Renal pelvis (tissue), 4 donors: ENCODE measurements around the gene CCDC177. TPM values are rescaled to one million over a fixed set of nuclear protein-coding genes. Genes with fewer than 3 reads are reported as not detected.
A peak's percentile ranks its signal among the peaks of the same experiment; 100 is the strongest.

Source experiments
- DNase-seq: peaks from one replicate; pipeline ENCODE4 v3.0.0-alpha.2; 2013
- polyA plus RNA-seq, 3 donors: library from polyadenylated mRNA; unstranded; fragments of 120-200 nt; gene quantifications; one replicate each; pipeline ENCODE4 v1.2.1, GENCODE V29; 2013; ENCODE audit not compliant: insufficient read length in 3 of 3

CCDC177 gene
- polyA plus RNA-seq, 3 donors, result 0.10 to 0.18 (median 0.16) TPM

GRCh38 chr14:69567563-69567962 lies 7.1 kb downstream of the CCDC177 start:
- no peak for DNase-seq

DNA sequence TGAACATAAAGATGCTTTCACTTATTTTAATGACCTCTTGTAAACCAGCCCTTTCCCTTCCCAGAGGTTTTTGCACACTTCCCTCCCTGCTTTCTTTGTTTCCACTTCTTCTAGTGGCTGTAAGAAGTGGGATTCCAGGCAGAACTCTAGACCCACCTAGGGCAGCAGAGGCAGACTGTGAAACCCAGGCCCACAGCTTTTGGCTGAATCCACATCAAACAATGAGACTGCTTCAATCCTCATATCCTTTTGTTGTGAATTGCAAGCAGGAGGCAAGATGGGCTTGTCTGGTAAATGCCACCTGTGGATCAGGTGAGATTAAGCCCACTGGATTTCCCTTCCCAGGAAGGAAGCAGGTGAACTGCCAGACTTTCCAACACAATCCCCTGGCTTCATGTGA lies 12.8 kb downstream of the CCDC177 start:
- no peak for DNase-seq

DNA sequence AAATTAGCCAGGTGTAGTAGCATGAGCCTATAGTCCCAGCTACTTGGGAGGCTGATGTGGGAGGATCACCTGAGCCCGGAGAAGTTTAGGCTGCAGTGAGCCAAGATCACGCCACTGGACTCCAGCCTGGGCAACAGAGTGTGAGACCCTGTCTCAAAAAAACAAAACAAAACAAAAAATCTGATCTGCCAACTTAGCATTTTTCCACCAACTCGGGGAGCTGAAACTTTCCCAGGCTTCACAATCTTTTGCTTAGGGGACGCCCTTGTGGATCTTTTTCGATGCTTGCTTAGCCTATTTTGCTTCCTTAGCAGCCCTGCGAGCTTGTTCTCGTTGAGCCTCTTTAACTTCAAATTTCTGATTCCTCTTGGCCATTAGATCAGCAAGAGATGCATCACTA lies 13.8 kb downstream of the CCDC177 start:
- DNase-seq, result no peak

DNA sequence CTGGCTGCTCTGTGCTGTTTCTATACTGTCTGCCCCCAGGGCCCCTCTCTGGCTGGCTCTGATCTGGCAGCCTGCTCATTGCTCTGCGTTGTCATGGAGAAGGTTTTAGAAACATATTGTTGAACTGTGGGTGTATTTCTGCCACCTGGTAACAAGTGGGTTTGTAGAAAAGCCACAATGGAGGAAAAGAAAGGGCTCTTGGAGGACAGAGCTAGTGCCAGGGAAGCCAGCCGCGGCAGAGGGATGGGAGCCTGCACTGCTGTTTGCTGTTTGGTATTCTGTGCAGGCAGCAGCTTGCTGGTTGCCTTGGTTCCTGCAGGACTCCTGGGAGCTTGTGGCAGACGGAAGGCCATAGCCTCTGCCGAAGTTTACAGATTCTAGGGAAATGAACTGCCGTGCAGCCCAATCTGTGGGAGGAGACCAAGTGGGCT lies 15.1 kb downstream of the CCDC177 start:
- DNase-seq, result peak; percentile 48

GRCh38 chr14:69558774-69559173 lies 15.9 kb downstream of the CCDC177 start:
- no peak for DNase-seq

- DNase-seq, result no peak
Observed at GRCh38 chr14:69554500-69554899, 20.2 kb downstream of the CCDC177 start.

DNA sequence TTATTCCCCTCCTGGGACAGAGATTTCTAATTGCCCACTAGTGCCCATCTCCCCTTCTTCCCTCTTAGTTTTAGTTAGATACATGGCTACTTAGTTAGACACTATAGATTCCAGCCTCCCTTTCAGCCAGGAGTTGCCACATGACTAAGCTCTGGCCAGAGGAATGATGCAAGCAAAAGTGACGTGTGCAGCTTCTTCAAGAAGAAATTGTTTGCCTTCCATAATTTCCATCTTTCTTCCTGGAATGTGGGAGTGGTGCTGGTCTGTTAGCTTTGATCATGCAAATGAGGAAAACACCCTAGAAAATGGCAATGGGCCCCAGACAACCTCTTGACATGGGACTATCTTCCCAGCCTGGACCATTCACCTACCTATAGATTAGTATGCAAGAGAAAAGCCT lies 21.4 kb downstream of the CCDC177 start:
- no peak for DNase-seq

GRCh38 chr14:69551511-69551910 lies 23.2 kb downstream of the CCDC177 start:
- DNase-seq, result no peak

- DNase-seq, result no peak
Observed at GRCh38 chr14:69548566-69548965, 26.1 kb downstream of the CCDC177 start.

DNA sequence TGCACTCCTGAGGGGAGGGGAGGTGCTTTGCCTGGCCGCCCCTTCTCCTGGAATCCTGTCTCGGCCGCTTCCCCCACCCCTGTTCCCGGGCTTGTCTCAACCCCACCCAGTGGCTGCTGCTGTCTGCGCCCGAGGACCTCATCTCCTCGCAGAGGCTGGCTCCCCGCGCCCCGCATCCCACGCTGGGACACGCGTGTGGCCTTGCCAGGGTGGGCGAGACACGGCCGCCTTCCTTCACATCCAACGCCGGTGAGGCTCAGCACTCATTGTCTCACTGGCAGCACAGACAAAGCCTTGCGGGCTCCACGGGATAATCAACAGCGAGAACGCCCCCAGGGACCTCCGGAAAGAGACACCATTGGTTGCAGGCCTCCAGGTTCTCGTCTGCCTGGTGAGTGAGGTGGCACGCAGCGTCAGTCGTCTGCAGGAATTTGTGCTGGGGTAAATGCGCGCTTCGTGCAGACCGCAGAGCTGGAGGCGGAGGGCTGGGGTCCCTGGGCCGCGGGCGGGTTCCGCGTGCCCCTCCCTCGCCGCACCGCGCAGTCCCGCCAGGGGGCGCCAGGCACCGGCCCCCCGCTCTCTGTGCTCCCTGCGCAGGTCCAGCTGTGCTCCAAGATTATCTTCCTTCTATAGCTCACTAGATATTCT lies 26.8 kb downstream of the CCDC177 start:
- DNase-seq, result peak; percentile 50

- DNase-seq, result peak; percentile 14
Observed at GRCh38 chr14:69543341-69544115, 31.1 kb downstream of the CCDC177 start.

DNA sequence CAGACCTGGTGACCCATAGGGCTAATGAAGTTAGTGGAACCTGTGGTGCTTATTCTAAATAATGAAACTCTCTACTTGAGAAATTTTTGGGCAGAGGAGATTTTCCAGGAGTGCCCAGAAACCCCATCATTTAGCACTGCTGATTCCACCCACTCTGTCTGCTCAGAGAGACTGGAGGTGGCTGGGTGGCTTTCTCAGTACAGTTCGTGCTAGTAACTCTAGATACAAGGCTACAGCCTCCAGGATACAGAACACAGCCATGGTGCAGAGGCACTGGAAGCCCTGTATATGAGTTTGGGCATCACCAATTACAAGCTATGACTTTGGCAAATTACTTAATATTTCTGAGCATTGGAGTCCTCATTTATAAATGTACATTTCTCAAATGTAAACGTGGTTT lies 32.4 kb downstream of the CCDC177 start:
- DNase-seq, result no peak

GRCh38 chr14:69540654-69541335 lies 33.9 kb downstream of the CCDC177 start:
- no peak for DNase-seq

GRCh38 chr14:69539631-69540410 lies 34.9 kb downstream of the CCDC177 start:
- no peak for DNase-seq

- no peak for DNase-seq
Observed at GRCh38 chr14:69538766-69539165, 35.9 kb downstream of the CCDC177 start.

GRCh38 chr14:69537900-69538299 lies 36.8 kb downstream of the CCDC177 start:
- DNase-seq, result no peak

- no peak for DNase-seq
Observed at GRCh38 chr14:69536971-69537370, 37.7 kb downstream of the CCDC177 start.

DNA sequence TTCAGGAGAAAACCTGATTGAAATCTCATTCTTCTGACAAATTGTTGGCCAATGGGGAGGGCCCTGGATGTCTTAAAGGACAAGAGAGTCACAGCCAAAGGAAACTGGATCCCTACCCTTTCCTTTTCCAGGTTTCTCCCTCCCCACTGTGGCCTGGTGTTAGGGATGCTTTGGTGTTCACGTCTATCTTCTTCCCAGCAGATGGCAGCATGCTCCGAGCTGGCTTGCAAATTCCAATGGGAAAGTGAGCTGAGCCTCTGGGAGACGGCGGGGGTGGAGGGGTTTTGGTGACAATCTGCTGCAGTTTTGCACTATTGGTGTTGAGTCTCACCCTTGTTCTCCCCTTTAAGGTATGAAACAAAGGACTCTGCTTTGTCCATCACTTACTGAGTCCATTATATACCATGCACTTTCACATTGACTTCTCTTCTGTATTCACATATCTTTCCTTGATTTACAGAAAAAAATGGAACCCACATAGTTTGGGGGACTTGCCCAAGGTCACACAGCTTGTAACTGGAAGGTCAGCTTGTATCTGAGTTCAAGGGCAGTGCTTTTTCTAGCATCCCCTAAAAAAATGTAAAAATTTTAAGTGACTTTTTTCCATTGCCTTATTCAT lies 39.3 kb downstream of the CCDC177 start:
- peak; percentile 58 for DNase-seq

- no peak for DNase-seq
Observed at GRCh38 chr14:69532561-69533340, 41.9 kb downstream of the CCDC177 start.

DNA sequence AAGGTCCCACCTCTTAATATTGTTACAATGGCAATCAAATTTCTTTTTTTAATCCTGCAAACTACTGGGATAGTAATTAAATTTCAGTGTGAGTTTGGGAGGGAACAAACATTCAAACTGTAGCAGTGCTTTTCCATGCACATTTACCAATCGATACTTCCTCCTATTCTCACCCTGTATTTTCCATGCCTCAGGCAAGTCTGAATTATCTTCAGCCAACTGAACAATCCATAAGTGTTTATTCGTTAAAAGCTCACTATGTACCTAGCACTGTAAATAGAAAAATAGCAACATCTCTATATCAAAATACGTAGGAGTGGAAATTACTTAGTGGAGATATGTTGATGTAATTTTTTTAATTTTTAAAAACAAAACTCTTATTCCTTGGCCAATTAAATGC lies 43.5 kb downstream of the CCDC177 start:
- DNase-seq, result no peak

- DNase-seq, result no peak
Observed at GRCh38 chr14:69530095-69530494, 44.6 kb downstream of the CCDC177 start.
